ENCODE data around the gene CFAP90.

CFAP90 gene

GRCh38 chr5:7850395-7851239 lies at the start of gene CFAP90:
CFAP90 (minus strand) TSS chr5:7851133; CDS start chr5:7851021, 112 bp downstream.
- DNase-seq (ENCODE audit: low read depth in 3 of 3): no peak

- peak in 1 of 3 donors; percentile 17 for DNase-seq (ENCODE audit: low read depth in 3 of 3)
These were observed 46.2 kb upstream of the CFAP90 start for GRCh38 chr5:7897014-7897600.

- no peak for DNase-seq (ENCODE audit: low read depth in 3 of 3)
These were observed 43.9 kb upstream of the CFAP90 start for GRCh38 chr5:7894860-7895259.

GRCh38 chr5:7894439-7894838 lies 43.5 kb upstream of the CFAP90 start:
- DNase-seq (ENCODE audit: low read depth in 3 of 3): no peak

- DNase-seq (ENCODE audit: low read depth in 3 of 3): no peak
These were observed 38.0 kb upstream of the CFAP90 start for GRCh38 chr5:7888901-7889300.

GRCh38 chr5:7886849-7887475 lies 36.0 kb upstream of the CFAP90 start:
- DNase-seq (ENCODE audit: low read depth in 3 of 3): no peak

GRCh38 chr5:7884491-7885267 lies 33.7 kb upstream of the CFAP90 start:
- DNase-seq (ENCODE audit: low read depth in 3 of 3): no peak

- DNase-seq (ENCODE audit: low read depth in 3 of 3): no peak
These were observed 32.0 kb upstream of the CFAP90 start for GRCh38 chr5:7882926-7883325.

GRCh38 chr5:7881816-7882215 lies 30.9 kb upstream of the CFAP90 start:
- no peak for DNase-seq (ENCODE audit: low read depth in 3 of 3)

GRCh38 chr5:7881091-7881490 lies 30.2 kb upstream of the CFAP90 start:
- DNase-seq (ENCODE audit: low read depth in 3 of 3): no peak

- DNase-seq (ENCODE audit: low read depth in 3 of 3): no peak
These were observed 27.5 kb upstream of the CFAP90 start for GRCh38 chr5:7878381-7878873.

- no peak for DNase-seq (ENCODE audit: low read depth in 3 of 3)
These were observed 26.9 kb upstream of the CFAP90 start for GRCh38 chr5:7877851-7878250.

- no peak for DNase-seq (ENCODE audit: low read depth in 3 of 3)
These were observed 25.9 kb upstream of the CFAP90 start for GRCh38 chr5:7876867-7877266.

- DNase-seq (ENCODE audit: low read depth in 3 of 3): no peak
These were observed 24.2 kb upstream of the CFAP90 start for GRCh38 chr5:7875151-7875550.

- no peak for DNase-seq (ENCODE audit: low read depth in 3 of 3)
These were observed 23.7 kb upstream of the CFAP90 start for GRCh38 chr5:7874639-7875038.

- no peak for DNase-seq (ENCODE audit: low read depth in 3 of 3)
These were observed 22.3 kb upstream of the CFAP90 start for GRCh38 chr5:7873216-7873615.

GRCh38 chr5:7872517-7873130 lies 21.7 kb upstream of the CFAP90 start:
- no peak for DNase-seq (ENCODE audit: low read depth in 3 of 3)

GRCh38 chr5:7871653-7872052 lies 20.7 kb upstream of the CFAP90 start:
- DNase-seq (ENCODE audit: low read depth in 3 of 3): no peak

GRCh38 chr5:7869474-7870136 lies 18.7 kb upstream of the CFAP90 start:
- DNase-seq (ENCODE audit: low read depth in 3 of 3): no peak

GRCh38 chr5:7868773-7869473 lies 18.0 kb upstream of the CFAP90 start, which contains the start of the genes FASTKD3 and MTRR:
FASTKD3 (minus strand) TSS chr5:7869031; CDS start chr5:7868083, 948 bp downstream.
MTRR (plus strand) TSS chr5:7869148; CDS start chr5:7870795, 1,647 bp downstream.
- DNase-seq (ENCODE audit: low read depth in 3 of 3): peak; percentile 79 to 83 (median 81)

All from stimulated activated CD4-positive, alpha-beta T cell treated with anti-CD3 and anti-CD28 coated beads, TNF-alpha, amount 100 ng/mL, for 48 hours (primary cell).